Spleen (tissue), 11 donors: ENCODE measurements around the gene CACNA1C. TPM values are rescaled to one million over a fixed set of nuclear protein-coding genes. Genes with fewer than 3 reads are reported as not detected.
A peak's percentile ranks its signal among the peaks of the same experiment; 100 is the strongest.

ENCODE experiments used
- DNase-seq: peaks from one replicate; pipeline ENCODE4 v3.0.0-alpha.2; 2020
- H3K27ac ChIP-seq, 8 donors: fragments of 200-600 bp; sonication (generic) in 7 of 8; 1 replicate in 4 of 8; 2 replicates in 4 of 8; pipeline versions ENCODE4 v1.5.0 to v1.8.0; 2016 to 2021; ENCODE audit warnings: inconsistent platforms in 4 of 8, mild to moderate bottlenecking in 4 of 8, moderate library complexity in 1 of 8
- H3K27me3 ChIP-seq, 7 donors: fragments of 200-600 bp; sonication (generic) in 6 of 7; replicated peaks in 1 of 7; 1 replicate in 4 of 7; 2 replicates in 3 of 7; pipeline versions ENCODE4 v1.5.0 to v1.8.0; 2016 to 2021; ENCODE audit warnings: inconsistent platforms in 3 of 7, mild to moderate bottlenecking in 1 of 7
- H3K36me3 ChIP-seq, 6 donors: fragments of 200-600 bp; sonication (generic) in 5 of 6; 1 replicate in 4 of 6; 2 replicates in 2 of 6; pipeline versions ENCODE4 v1.5.0 to v1.8.0; 2016 to 2021; ENCODE audit warnings: inconsistent platforms in 2 of 6
- H3K4me1 ChIP-seq, 6 donors: fragments of 200-600 bp; sonication (generic) in 5 of 6; 1 replicate in 3 of 6; 2 replicates in 3 of 6; pipeline versions ENCODE4 v1.5.0 to v1.8.0; 2016 to 2021; ENCODE audit warnings: inconsistent platforms in 3 of 6
- H3K4me3 ChIP-seq, 8 donors: fragments of 200-600 bp; sonication (generic) in 7 of 8; 1 replicate in 4 of 8; 2 replicates in 4 of 8; pipeline versions ENCODE4 v1.5.0 to v1.8.0; 2016 to 2021; ENCODE audit warnings: inconsistent platforms in 4 of 8, mild to moderate bottlenecking in 4 of 8, moderate library complexity in 2 of 8
- H3K9me3 ChIP-seq, 8 donors: fragments of 200-600 bp; sonication (generic) in 7 of 8; 1 replicate in 4 of 8; 2 replicates in 4 of 8; pipeline versions ENCODE4 v1.5.0 to v1.8.0; 2016 to 2021; ENCODE audit warnings: inconsistent platforms in 4 of 8
- POLR2A ChIP-seq, 3 donors: fragments of 450-650 bp; IDR thresholded peaks; one replicate each; pipeline ENCODE4 v1.5.1; 2017; ENCODE audit warnings: antibody characterized with exemption in 3 of 3, mild to moderate bottlenecking in 1 of 3
- POLR2AphosphoS5 ChIP-seq, 3 donors: sonication (generic); formaldehyde crosslinking; IDR thresholded peaks; one replicate each; pipeline ENCODE4 v1.5.1; 2017; ENCODE audit warnings: antibody characterized with exemption in 3 of 3
- WGBS, 5 donors: extraction: QIAGEN DNeasy Blood & Tissue Kit in 3 of 5; methylation state at CpG; one replicate each; pipeline versions ENCODE4 v1.1.5 to v1.1.7; 2013 to 2018; 5-methylcytosine and 5-hydroxymethylcytosine counted together
- intact Hi-C: fragments of 100-400 bp; cut with DNase I; formaldehyde crosslinking; loops from one replicate; pipeline ENCODE4 v1.15.0; 2023; ENCODE audit warnings: low total_unique reads
- polyA plus RNA-seq, 3 donors: library from polyadenylated mRNA; stranded (reverse); fragments of 200-250 nt; gene quantifications; one replicate each; pipeline ENCODE4 v1.2.1, GENCODE V29; 2013
- total RNA-seq, 7 donors: library from RNA; depleted of rRNA in 3 of 7; stranded (reverse); fragments of >200 nt in 3 of 7; fragmentation: NEBNext Ultra II Directional in 4 of 7; extraction: Animal tissue kit (Norgen Biotek cat#: 25700) in 4 of 7; gene quantifications; one replicate each; pipeline versions ENCODE4 v1.1.0 to v1.2.1, GENCODE V29; 2016 to 2021
- TF ChIP-seq, protein P1 (sequence below), 11 experiments: fragments of 200-600 bp in 7 of 11; fragments of 450-650 bp in 4 of 11; sonication (generic) in 4 of 11; IDR thresholded peaks in 8 of 11; conservative IDR thresholded peaks in 3 of 11; 1 replicate in 7 of 11; 2 replicates in 4 of 11; pipeline versions ENCODE4 v1.4.0 to v1.8.0; 2016 to 2021; ENCODE audit warnings: antibody characterized with exemption in 11 of 11, inconsistent platforms in 4 of 11, mild to moderate bottlenecking in 1 of 11
- donor health status: healthy with polysubstance abuse.
- donor health status: DM: no; HTN: no; CAD: no; lungs with moderate emphysema.
- donor health status: DM: no; HTN: no; CAD: no.
- donor health status: Bipolar disorder and iron deficiency.
- donor health status: healthy.
- donor health status: DM: no; HTN: no; CAD: no.
- donor health status: DM: yes; HTN: yes; CAD: no.

The CACNA1C gene
- total and polyA plus RNA-seq, 10 donors, result 0.67 to 27.6 (median 18.4) TPM

DNA sequence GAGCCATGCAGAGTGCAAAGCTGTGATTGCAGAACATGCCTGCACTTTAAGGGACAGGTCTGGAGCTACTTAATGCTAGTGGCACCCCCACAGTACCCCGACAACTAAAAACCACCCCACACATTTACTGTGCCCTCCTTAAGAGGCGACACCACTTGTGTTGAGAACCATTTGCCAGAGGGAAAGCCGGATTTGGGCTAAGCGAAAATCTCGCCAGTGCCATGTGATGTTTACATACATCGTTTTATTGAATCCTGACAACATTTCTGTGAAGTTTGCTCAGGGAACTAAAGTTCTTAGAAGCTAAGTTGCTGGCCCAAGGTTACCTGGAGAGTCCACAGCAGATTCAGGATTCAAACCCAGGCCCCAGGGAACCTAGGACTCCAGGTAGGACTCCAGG is 623.0 kb downstream of the CACNA1C start:
- TF ChIP-seq POLR2A (IDR thresholded peaks at IDR 0.05), result no peak
- TF ChIP-seq, protein P1, sequence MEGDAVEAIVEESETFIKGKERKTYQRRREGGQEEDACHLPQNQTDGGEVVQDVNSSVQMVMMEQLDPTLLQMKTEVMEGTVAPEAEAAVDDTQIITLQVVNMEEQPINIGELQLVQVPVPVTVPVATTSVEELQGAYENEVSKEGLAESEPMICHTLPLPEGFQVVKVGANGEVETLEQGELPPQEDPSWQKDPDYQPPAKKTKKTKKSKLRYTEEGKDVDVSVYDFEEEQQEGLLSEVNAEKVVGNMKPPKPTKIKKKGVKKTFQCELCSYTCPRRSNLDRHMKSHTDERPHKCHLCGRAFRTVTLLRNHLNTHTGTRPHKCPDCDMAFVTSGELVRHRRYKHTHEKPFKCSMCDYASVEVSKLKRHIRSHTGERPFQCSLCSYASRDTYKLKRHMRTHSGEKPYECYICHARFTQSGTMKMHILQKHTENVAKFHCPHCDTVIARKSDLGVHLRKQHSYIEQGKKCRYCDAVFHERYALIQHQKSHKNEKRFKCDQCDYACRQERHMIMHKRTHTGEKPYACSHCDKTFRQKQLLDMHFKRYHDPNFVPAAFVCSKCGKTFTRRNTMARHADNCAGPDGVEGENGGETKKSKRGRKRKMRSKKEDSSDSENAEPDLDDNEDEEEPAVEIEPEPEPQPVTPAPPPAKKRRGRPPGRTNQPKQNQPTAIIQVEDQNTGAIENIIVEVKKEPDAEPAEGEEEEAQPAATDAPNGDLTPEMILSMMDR (IDR thresholded peaks at IDR 0.05 in 8 of 11, conservative IDR thresholded peaks at IDR 0.05 in 3 of 11), result no peak
- no peak for TF ChIP-seq POLR2AphosphoS5 (IDR thresholded peaks at IDR 0.05)
- H3K9me3 ChIP-seq, result no peaks in the 10 kb centered on the region

DNA sequence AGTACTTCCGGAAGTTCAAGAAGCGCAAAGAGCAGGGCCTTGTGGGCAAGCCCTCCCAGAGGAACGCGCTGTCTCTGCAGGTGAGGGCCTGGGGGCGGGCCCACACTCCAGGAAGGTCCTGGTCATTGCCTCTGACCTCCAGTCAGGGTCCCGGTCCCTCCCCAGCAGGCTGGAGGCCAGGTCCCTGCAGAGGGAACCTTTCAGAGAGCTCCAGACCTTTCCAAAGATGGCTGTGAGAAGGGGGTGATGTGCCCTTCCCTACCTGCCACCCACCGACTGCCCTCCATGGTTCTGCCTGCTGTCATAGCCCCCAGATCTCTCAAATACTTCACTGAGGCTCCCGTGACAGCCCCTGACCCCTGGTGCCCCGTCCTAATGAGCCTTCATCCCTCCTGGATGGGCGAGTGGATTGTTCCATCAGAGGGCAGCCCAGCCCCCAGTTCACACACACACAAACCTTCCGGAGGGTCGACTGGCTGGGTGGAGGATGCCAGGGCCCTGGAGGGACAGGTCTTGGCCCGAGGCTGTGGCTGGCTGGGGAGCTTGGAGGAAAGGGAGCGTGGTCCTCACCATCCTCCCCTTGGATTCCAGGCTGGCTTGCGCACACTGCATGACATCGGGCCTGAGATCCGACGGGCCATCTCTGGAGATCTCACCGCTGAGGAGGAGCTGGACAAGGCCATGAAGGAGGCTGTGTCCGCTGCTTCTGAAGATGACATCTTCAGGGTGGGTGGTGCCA is 624.5 kb downstream of the CACNA1C start:
- no peak overlapping the region for H3K4me3 ChIP-seq
- intact Hi-C loops, result no loop called here
- H3K27ac ChIP-seq, result no peak overlapping the region
- H3K27me3 ChIP-seq, result no peaks in the 10 kb centered on the region
- H3K9me3 ChIP-seq, result no peaks in the 10 kb centered on the region
- H3K4me1 ChIP-seq, result peaks cover 0 to 14% (median 0%) of the 10 kb centered on the region in 6 donors
- TF ChIP-seq, protein P1 (IDR thresholded peaks at IDR 0.05 in 8 of 11, conservative IDR thresholded peaks at IDR 0.05 in 3 of 11), result no peak
- TF ChIP-seq POLR2AphosphoS5 (IDR thresholded peaks at IDR 0.05), result no peak
- no peak for TF ChIP-seq POLR2A (IDR thresholded peaks at IDR 0.05)
- peak; percentile 56 for DNase-seq
- 84 to 92% (median 87%) methylated on average over 15 to 20 of the region's 20 CpGs for WGBS, 5 donors
- peaks cover 0 to 47% (median 3%) of the 10 kb centered on the region in 6 donors for H3K36me3 ChIP-seq

More for the DNA sequence above, 623.0 kb downstream of the CACNA1C start:
- Histone ChIP-seq H3K36me3 (peaks cover 0 to 47% (median 3%) of the 10 kb centered on the region in 6 donors), H3K27ac (no peak overlapping the region), H3K27me3 (no peaks in the 10 kb centered on the region), H3K4me3 (no peak overlapping the region), H3K4me1 (no peaks in the 10 kb centered on the region)
- 73 to 87% (median 77%) methylated on average over 6 of the region's 6 CpGs for WGBS, 5 donors
- DNase-seq, result no peak
- intact Hi-C loops, result no loop called here

DNA sequence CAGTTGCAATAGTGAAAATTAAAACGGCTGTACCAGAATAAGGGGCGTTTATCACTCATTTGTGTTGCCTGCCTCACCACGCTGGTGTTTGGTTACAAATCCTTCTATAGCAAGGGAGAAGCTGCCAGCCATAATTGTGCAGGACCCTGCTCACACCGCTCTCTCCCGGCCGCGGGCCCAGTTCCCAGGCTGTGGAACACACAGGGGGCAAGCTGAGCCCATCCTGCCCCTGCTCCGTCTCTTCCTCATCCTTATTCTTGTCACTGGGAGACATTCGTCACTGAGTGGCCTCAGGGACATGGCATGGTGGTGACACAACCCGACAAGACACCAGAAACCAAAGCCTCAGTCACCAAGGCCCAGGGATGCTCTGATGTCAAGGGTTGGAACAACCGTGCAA is 625.6 kb downstream of the CACNA1C start:
- peak; percentile 49 for DNase-seq
- no peaks in the 10 kb centered on the region for H3K27me3 ChIP-seq
- no peaks in the 10 kb centered on the region for H3K9me3 ChIP-seq
- H3K4me1 ChIP-seq, result peaks cover 0 to 14% (median 0%) of the 10 kb centered on the region in 6 donors
- peaks cover 0 to 47% (median 3%) of the 10 kb centered on the region in 6 donors for H3K36me3 ChIP-seq
- no peak overlapping the region for H3K27ac ChIP-seq
- H3K4me3 ChIP-seq, result no peak overlapping the region
- intact Hi-C loops, result no loop called here
- WGBS, 5 donors, result 86 to 93% (median 88%) methylated on average over 11 of the region's 11 CpGs
- no peak for TF ChIP-seq POLR2A (IDR thresholded peaks at IDR 0.05)
- TF ChIP-seq POLR2AphosphoS5 (IDR thresholded peaks at IDR 0.05), result no peak
- TF ChIP-seq, protein P1 (IDR thresholded peaks at IDR 0.05 in 8 of 11, conservative IDR thresholded peaks at IDR 0.05 in 3 of 11), result no peak

DNA sequence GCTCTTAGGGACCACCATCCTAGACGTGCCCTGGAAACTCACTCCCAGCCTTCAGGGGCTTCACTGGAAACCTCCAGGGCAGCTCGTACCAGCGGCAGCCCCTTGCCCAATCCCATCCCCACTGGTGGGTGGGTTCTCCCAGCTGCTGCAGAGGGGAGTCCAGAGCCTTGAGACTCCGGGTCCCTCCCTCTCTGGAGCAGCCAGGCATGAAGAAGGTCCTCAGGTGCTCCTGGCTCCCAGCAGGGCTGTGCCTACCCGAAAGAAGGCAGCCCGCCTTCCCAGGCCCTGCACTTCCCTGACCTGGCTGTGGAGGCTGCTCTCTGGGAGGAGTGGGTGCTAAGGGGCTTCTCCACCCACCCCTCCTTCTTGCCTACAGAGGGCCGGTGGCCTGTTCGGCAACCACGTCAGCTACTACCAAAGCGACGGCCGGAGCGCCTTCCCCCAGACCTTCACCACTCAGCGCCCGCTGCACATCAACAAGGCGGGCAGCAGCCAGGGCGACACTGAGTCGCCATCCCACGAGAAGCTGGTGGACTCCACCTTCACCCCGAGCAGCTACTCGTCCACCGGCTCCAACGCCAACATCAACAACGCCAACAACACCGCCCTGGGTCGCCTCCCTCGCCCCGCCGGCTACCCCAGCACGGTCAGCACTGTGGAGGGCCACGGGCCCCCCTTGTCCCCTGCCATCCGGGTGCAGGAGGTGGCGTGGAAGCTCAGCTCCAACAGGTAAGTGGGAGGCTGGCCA is 626.5 kb downstream of the CACNA1C start:
- intact Hi-C loops, result no loop called here
- H3K27ac ChIP-seq, result no peak overlapping the region
- no peak for DNase-seq
- H3K27me3 ChIP-seq, result no peaks in the 10 kb centered on the region
- H3K9me3 ChIP-seq, result no peaks in the 10 kb centered on the region
- H3K36me3 ChIP-seq, result peaks cover 0 to 42% (median 3%) of the 10 kb centered on the region in 6 donors
- H3K4me1 ChIP-seq, result peaks cover 0 to 14% (median 0%) of the 10 kb centered on the region in 6 donors
- 87 to 93% (median 90%) methylated on average over 25 to 33 of the region's 33 CpGs for WGBS, 5 donors
- TF ChIP-seq POLR2AphosphoS5 (IDR thresholded peaks at IDR 0.05) (no peak), POLR2A (IDR thresholded peaks at IDR 0.05) (no peak)
- TF ChIP-seq, protein P1 (IDR thresholded peaks at IDR 0.05 in 8 of 11, conservative IDR thresholded peaks at IDR 0.05 in 3 of 11), result no peak
- no peak overlapping the region for H3K4me3 ChIP-seq
